IgD-negative memory B cell (primary cell): ENCODE data around the gene NCAM1. TPM values are rescaled to one million over a fixed set of nuclear protein-coding genes. Genes with fewer than 3 reads are reported as not detected.

ENCODE experiments used
- H3K27ac Mint-ChIP-seq, 3 donors: one replicate each; pipeline ENCODE4 v1.8.0; 2020 to 2022; ENCODE audit warnings: mild to moderate bottlenecking in 3 of 3, mixed read lengths in 3 of 3, moderate library complexity in 1 of 3
- H3K27me3 Mint-ChIP-seq: one replicate; pipeline ENCODE4 v1.8.0; 2021; ENCODE audit warnings: mixed read lengths
- H3K36me3 Mint-ChIP-seq: one replicate; pipeline ENCODE4 v1.8.0; 2020; ENCODE audit warnings: mild to moderate bottlenecking, mixed read lengths
- H3K4me1 Mint-ChIP-seq, 3 donors: one replicate each; pipeline ENCODE4 v1.8.0; 2020 to 2022; ENCODE audit warnings: mixed read lengths in 3 of 3, mild to moderate bottlenecking in 1 of 3
- H3K4me3 Mint-ChIP-seq, 4 donors: one replicate each; pipeline ENCODE4 v1.8.0; 2020 to 2022; ENCODE audit warnings: mild to moderate bottlenecking in 4 of 4, mixed read lengths in 4 of 4, moderate library complexity in 3 of 4
- H3K9me3 Mint-ChIP-seq, 3 donors: one replicate each; pipeline ENCODE4 v1.8.0; 2020 to 2021; ENCODE audit warnings: mixed read lengths in 3 of 3, mild to moderate bottlenecking in 1 of 3
- polyA plus RNA-seq: library from polyadenylated mRNA; unstranded; fragments of 300-500 nt; fragmentation: Illumina TruSeq; gene quantifications from one replicate; pipeline ENCODE4 v1.2.3, GENCODE V29; 2021

Gene NCAM1
- polyA plus RNA-seq, 1 donor from 2014 or later: not detected

GRCh38 chr11:113137713-113138529, 176.7 kb downstream of the NCAM1 start:
- no peaks in the 10 kb centered on the region for H3K36me3 Mint-ChIP-seq
- H3K9me3 Mint-ChIP-seq: no peaks in the 10 kb centered on the region
- H3K4me3 Mint-ChIP-seq: no peak overlapping the region
- peaks cover 9% of the 10 kb centered on the region for H3K27me3 Mint-ChIP-seq
- H3K27ac Mint-ChIP-seq: no peak overlapping the region
- no peaks in the 10 kb centered on the region for H3K4me1 Mint-ChIP-seq

- Mint-ChIP-seq H3K27me3 (peaks cover 9% of the 10 kb centered on the region), H3K9me3 (no peaks in the 10 kb centered on the region), H3K4me1 (no peaks in the 10 kb centered on the region), H3K36me3 (no peaks in the 10 kb centered on the region), H3K4me3 (no peak overlapping the region), H3K27ac (no peak overlapping the region)
Observed at GRCh38 chr11:113138731-113139130, 177.5 kb downstream of the NCAM1 start.

GRCh38 chr11:113141010-113141409, 179.8 kb downstream of the NCAM1 start:
- Mint-ChIP-seq H3K27me3 (peaks cover 8% of the 10 kb centered on the region), H3K9me3 (no peaks in the 10 kb centered on the region), H3K4me3 (no peak overlapping the region), H3K27ac (no peak overlapping the region), H3K36me3 (no peaks in the 10 kb centered on the region), H3K4me1 (no peaks in the 10 kb centered on the region)

- Mint-ChIP-seq H3K4me3 (no peak overlapping the region), H3K36me3 (no peaks in the 10 kb centered on the region), H3K27me3 (peaks cover 8% of the 10 kb centered on the region), H3K4me1 (no peaks in the 10 kb centered on the region), H3K9me3 (no peaks in the 10 kb centered on the region), H3K27ac (no peak overlapping the region)
Observed at GRCh38 chr11:113142508-113142907, 181.3 kb downstream of the NCAM1 start.

GRCh38 chr11:113147249-113147648, 186.0 kb downstream of the NCAM1 start:
- Mint-ChIP-seq H3K27ac (no peak overlapping the region), H3K4me3 (no peak overlapping the region), H3K36me3 (peaks cover 2% of the 10 kb centered on the region), H3K27me3 (peaks cover 2% of the 10 kb centered on the region), H3K9me3 (peaks cover 0 to 3% (median 0%) of the 10 kb centered on the region in 3 donors), H3K4me1 (no peaks in the 10 kb centered on the region)

- Mint-ChIP-seq H3K27me3 (no peaks in the 10 kb centered on the region), H3K4me3 (no peak overlapping the region), H3K27ac (no peak overlapping the region), H3K9me3 (peaks cover 0 to 3% (median 0%) of the 10 kb centered on the region in 3 donors), H3K36me3 (peaks cover 2% of the 10 kb centered on the region), H3K4me1 (no peaks in the 10 kb centered on the region)
Observed at GRCh38 chr11:113148076-113148475, 186.9 kb downstream of the NCAM1 start.

GRCh38 chr11:113148652-113149051, 187.4 kb downstream of the NCAM1 start:
- no peak overlapping the region for H3K4me3 Mint-ChIP-seq
- no peaks in the 10 kb centered on the region for H3K27me3 Mint-ChIP-seq
- no peak overlapping the region for H3K27ac Mint-ChIP-seq
- peaks cover 2% of the 10 kb centered on the region for H3K36me3 Mint-ChIP-seq
- H3K4me1 Mint-ChIP-seq: no peaks in the 10 kb centered on the region
- H3K9me3 Mint-ChIP-seq: peaks cover 0 to 3% (median 0%) of the 10 kb centered on the region in 3 donors

GRCh38 chr11:113151521-113151920, 190.3 kb downstream of the NCAM1 start:
- Mint-ChIP-seq H3K27ac (no peak overlapping the region), H3K36me3 (peaks cover 2% of the 10 kb centered on the region), H3K4me1 (no peaks in the 10 kb centered on the region), H3K4me3 (no peak overlapping the region), H3K27me3 (no peaks in the 10 kb centered on the region), H3K9me3 (peaks cover 0 to 3% (median 0%) of the 10 kb centered on the region in 3 donors)

- Mint-ChIP-seq H3K27ac (no peak overlapping the region), H3K4me1 (no peaks in the 10 kb centered on the region), H3K27me3 (no peaks in the 10 kb centered on the region), H3K9me3 (peaks cover 0 to 3% (median 0%) of the 10 kb centered on the region in 3 donors), H3K4me3 (no peak overlapping the region), H3K36me3 (peaks cover 2% of the 10 kb centered on the region)
Observed at GRCh38 chr11:113152500-113152899, 191.3 kb downstream of the NCAM1 start.

- H3K36me3 Mint-ChIP-seq: peaks cover 2% of the 10 kb centered on the region
- no peak overlapping the region for H3K4me3 Mint-ChIP-seq
- no peaks in the 10 kb centered on the region for H3K4me1 Mint-ChIP-seq
- peaks cover 0 to 3% (median 0%) of the 10 kb centered on the region in 3 donors for H3K9me3 Mint-ChIP-seq
- no peaks in the 10 kb centered on the region for H3K27me3 Mint-ChIP-seq
- no peak overlapping the region for H3K27ac Mint-ChIP-seq
Observed at GRCh38 chr11:113153847-113154246, 192.6 kb downstream of the NCAM1 start.

GRCh38 chr11:113159988-113160807, 199.0 kb downstream of the NCAM1 start:
- Mint-ChIP-seq H3K27me3 (peaks cover 2% of the 10 kb centered on the region), H3K27ac (no peak overlapping the region), H3K36me3 (no peaks in the 10 kb centered on the region), H3K4me3 (no peak overlapping the region), H3K4me1 (no peaks in the 10 kb centered on the region), H3K9me3 (peaks cover 0 to 2% (median 0%) of the 10 kb centered on the region in 3 donors)

- H3K9me3 Mint-ChIP-seq: peaks cover 0 to 2% (median 0%) of the 10 kb centered on the region in 3 donors
- no peak overlapping the region for H3K27ac Mint-ChIP-seq
- peaks cover 2% of the 10 kb centered on the region for H3K27me3 Mint-ChIP-seq
- H3K36me3 Mint-ChIP-seq: no peaks in the 10 kb centered on the region
- no peak overlapping the region for H3K4me3 Mint-ChIP-seq
- H3K4me1 Mint-ChIP-seq: no peaks in the 10 kb centered on the region
Observed at GRCh38 chr11:113160808-113161124, 199.5 kb downstream of the NCAM1 start.

GRCh38 chr11:113161711-113162591, 200.7 kb downstream of the NCAM1 start:
- no peak overlapping the region for H3K27ac Mint-ChIP-seq
- no peaks in the 10 kb centered on the region for H3K36me3 Mint-ChIP-seq
- peak overlapping the region in 1 of 4 donors; percentile 28 for H3K4me3 Mint-ChIP-seq
- peaks cover 2% of the 10 kb centered on the region for H3K27me3 Mint-ChIP-seq
- no peaks in the 10 kb centered on the region for H3K4me1 Mint-ChIP-seq
- H3K9me3 Mint-ChIP-seq: peaks cover 0 to 2% (median 0%) of the 10 kb centered on the region in 3 donors

GRCh38 chr11:113162592-113162962, 201.4 kb downstream of the NCAM1 start:
- no peaks in the 10 kb centered on the region for H3K36me3 Mint-ChIP-seq
- peaks cover 2% of the 10 kb centered on the region for H3K27me3 Mint-ChIP-seq
- peaks cover 0 to 2% (median 0%) of the 10 kb centered on the region in 3 donors for H3K9me3 Mint-ChIP-seq
- H3K4me1 Mint-ChIP-seq: no peaks in the 10 kb centered on the region
- H3K4me3 Mint-ChIP-seq: no peak overlapping the region
- H3K27ac Mint-ChIP-seq: no peak overlapping the region
